HG02938 (cell line): Measurements from ENCODE around the gene VPS41.

Experiments
- ATAC-seq: cut with Tn5 transposase; IDR thresholded peaks from one replicate; pipeline ENCODE4 v1.9.1; 2021; ENCODE audit warnings: mild to moderate bottlenecking, moderate library complexity; ENCODE audit not compliant: unreplicated experiment

The VPS41 gene

DNA sequence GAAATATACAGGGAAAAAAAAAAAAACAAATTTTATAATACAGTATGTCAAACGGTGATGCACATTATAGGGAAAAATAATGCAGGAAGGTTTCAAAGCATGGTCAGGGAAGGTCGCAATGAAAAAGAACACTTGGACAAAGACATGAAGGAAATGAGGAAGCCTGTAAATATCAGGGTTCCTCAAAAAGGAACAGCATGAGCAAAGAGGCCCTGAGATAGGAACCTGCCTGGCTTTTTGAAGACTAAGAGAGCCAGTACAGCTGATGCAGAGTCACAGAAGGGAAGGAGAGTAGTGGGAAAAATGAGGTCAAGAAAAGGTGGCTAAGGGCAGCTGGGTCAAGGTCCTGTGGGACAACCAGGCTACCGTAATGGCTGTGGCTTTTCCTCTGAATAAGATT is 1.9 kb downstream of the VPS41 start:
- no peak for ATAC-seq

DNA sequence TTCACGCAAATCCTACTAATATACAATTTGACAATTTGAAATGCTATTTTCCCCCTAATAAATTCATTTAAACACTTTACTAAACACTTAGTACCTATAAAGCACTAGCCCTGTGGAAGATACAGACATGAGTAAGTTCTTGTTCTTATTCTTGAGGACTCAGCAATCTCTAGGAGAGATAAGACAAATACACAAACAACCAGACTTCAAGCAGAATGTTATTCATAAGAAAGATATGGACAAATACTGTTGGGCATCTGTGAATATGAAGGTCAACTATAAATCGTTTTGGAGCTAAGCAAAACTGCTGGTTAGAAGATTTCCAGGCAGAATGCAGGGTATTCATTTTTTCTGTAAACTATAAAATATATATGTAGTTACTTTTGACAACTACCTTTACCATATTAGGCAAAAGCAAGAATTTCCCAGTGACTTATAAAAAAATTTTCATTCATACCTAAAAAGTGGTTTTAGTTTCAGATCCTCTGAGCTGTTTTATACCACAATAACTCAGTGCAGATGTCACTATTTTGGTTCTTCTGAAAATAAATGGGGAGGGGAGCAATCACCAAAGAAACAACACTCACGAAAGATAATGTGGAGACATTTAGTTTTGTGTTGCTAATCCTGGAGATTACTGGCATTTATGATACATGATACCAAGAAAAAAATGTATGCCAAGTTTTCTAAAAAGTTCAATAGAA is 3.8 kb downstream of the VPS41 start:
- peak; percentile 41 for ATAC-seq

DNA sequence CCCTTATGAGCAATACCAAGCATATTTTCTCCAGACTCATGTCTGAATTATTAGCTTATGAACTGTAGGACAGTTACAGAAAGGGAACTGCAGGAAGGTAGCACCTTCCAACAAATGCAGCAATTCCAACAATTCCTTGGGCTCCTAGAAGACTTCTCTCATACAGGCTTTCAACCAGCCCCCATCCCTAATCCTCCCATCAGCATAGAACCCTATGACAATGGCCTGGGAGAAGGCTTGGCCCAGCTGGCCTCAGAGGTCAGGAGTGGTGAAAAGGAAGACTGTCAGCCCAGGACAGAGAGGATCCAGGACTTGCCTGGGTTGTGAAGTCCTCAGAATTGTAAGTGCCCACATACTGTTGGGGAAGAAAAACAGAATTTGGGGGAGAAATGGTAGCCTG is 5.9 kb downstream of the VPS41 start:
- ATAC-seq, result no peak

DNA sequence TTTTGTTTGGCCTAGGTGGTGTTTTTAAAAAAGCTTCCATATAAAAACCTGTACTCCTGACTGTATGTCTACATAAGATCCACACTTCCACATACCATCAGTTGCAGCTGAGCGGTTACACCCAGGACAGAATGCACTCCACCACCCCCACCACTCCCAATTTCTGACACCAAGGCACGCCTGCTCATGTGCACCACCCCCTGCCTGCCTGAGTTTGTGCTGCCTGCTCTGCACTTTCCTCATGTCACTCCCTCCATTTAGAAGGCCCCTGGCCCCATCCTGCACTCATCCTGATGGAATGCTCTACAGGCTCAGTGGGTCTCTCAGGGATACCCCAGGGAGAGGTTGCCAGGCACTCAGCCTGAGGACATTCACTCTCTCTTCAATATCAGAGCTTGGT is 6.5 kb downstream of the VPS41 start:
- ATAC-seq, result no peak

DNA sequence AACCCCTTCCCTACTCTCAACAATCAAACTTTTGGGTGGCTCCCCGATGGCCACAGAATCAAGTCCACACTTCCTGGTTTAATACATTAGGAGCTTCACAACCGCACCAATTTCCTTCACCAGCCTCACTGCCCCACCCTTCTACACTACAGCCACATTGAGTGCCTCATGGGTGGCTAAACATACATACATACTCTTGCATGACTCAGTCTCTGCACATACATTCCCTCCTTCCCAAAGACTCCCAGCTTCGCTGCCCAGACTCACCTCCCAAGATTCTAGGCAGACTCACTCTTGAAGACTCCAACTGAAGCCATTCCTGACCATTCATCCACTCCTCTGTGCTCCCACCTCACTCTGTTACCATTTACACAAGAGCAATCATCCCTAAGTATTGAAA is 15.9 kb downstream of the VPS41 start:
- no peak for ATAC-seq

DNA sequence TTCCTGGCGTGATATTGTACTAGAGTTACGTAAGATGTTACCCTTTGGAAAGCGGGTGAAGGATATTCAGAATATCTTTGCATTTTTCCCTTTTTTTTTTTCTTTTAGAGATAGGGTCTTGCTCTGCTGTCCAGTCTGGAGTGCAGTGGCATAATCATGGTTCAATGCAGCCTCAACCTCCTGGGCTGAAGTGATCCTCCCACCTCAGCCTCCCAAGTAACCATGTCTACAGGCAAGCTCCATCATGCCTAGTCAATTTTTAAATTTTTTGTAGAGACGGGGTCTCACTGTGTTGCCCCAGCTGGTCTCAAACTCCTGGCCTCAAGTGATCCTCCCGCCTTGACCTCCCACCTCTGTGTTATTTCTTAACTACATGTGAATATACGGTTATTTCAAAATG is 18.4 kb downstream of the VPS41 start:
- ATAC-seq, result no peak

DNA sequence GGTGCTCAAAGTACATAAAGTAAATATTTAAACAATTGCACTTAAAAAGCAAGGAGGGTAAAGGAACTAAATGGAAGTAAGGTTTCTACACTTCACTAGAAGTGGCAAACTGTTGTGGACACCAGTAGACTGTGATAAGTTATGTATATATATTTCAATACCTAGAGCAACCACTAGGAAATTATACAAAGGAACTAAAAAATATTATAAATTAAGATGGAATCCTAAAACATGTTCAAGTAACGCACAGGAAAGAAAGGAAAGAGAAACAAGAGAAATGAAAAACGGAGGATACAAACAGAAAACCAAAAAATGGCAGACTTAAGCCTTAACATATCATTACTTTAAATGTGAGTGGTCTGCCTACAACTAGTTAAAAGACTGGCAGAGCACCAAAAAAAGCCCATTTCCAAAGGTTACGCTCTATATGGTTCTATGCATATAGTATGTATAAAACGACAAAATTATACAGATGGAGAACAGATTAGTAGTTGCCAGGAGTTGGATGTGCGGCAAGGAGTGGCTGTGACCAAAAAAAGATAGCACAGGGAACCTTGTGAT is 19.0 kb downstream of the VPS41 start:
- ATAC-seq, result no peak

DNA sequence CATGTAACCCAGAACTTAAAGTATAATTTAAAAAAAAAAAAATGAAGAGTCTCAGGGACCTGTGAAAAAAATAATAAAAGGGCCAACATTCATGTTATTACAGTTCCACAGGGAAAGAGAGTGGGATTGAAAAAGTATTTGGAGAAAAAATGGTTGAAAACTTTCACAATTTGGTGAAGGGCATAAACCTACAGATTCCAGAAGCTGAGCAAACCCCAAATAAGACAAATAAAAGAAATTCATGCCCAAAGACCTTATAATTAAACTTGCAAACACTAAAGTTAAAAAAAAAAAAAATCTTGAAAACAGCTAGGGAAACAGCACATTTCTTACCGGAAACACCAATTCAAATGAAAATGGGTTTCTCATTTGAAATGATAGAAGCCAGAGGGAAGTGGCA is 19.9 kb downstream of the VPS41 start:
- ATAC-seq, result no peak

DNA sequence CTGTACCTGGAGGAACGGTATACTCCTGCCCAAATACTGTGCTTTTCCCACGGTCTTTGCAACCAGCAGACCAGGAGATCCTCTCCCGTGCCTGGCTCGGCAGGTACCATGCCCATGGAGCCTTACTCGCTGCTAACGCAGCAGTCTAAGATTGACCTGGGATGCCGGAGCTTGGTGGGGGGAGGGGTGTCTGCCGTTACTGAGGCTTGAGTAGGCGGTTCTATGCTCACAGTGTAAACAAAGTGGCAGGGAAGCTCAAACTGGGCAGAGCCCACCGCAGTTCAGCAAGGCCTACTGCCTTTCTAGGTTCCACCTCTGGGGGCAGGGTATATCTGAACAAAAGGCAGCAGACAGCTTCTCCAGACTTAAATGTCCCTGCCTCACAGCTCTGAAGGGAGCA is 22.7 kb downstream of the VPS41 start:
- no peak for ATAC-seq

DNA sequence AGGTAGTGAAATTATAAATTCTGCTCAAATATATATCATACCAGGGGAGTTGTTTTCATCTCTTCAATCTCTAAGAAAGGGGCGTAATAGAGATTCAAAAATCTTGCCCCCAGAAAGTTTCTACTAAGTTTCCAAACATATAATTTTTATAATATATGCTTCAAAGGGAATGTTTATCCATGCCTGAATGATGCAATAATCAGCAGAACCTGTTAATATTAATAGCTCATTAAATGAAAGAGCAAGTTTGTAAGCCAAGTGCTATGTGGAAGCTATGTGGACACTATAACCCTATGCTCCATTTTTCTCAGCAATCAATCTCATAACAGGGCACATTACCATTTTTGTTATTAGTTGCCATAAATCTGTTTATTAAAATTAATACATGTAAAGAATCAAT is 25.3 kb downstream of the VPS41 start:
- ATAC-seq, result no peak

DNA sequence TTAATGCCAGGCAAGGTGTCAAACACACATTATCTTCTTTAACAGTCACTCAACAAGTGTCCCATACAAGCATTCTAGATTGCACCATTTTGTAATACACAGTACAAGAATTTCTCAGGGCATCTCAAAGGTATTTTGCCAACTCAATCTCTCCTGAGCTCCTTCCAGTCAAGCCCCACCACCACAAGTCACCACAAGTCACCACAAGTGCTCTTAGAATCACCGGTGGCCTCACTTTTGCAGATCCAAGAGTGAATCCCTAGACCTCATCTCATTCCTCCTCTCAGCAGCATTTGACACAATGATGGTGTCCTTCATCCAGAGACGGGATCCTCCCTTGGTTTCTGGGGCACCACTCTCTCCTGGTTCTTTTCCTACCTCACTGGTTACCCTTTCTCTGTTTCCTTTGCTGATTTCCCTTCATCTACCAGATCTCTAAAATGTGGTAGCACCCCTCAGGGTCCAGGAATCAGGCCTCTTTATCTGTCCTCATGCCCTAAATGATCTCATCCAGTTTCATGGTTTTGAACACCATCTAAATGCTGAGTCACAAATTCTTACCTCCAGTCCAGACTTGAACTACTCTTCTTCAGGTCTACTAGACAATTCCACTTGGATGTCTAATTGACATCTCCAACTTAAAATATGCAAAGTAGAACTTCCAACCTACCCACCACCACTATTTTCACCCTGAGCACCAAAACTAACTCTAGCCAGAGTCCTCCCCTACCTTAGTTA is 26.9 kb downstream of the VPS41 start:
- no peak for ATAC-seq

DNA sequence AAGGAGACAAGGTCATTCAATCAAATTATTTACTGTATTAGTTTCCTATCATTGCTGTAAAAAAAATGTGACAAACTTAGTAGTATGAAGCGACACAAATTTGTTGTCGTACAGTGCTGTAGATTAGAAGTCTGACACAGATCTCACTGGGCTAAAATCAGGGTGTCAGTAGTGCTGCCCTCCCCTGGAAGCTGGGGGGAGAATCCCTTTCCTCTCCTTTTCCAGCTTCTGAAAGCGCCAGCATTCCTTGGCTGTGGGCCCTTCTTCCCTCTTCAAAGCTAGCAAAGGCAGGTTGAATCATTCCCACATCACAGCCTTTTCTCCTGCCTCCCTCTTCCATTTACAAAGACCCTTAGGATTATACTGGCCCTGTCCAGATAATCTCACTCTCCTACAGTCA is 28.0 kb downstream of the VPS41 start:
- ATAC-seq, result no peak

DNA sequence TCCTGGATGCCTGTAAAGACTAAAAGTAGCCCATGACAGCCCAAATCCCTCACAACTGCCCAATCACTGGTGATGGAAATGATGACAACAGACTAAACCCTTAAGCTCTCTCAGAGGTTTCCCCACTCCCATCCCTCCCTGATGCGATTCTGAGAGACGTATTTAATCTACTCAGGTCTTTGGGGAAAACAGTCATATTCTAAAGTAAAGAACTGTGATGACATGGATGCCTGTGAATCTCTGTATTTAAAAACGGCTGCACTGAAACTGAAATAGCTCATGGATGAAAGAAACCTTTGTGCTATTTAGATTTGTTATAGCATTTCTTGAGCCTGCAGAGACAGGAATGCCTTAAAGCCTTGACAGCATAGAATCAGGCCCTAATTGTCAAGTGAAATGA is 28.5 kb downstream of the VPS41 start:
- no peak for ATAC-seq

DNA sequence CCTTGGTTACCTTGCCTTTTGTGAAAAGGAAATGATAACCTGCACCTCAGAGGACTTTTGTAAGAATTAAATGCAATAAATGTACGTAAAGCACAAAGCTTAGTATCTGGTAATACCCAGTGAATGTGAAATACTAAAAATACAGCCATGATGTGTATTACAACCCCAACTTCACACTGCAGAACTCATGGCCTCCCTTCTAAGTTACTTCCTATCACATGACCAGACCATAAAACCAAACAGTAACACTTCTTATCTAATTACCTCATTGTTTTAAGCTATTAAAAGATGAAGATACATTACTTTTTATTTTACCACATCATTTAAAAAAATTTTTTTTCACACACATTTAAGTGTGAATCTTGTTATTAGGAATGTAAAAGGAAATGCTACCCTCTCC is 29.0 kb downstream of the VPS41 start:
- ATAC-seq, result no peak

DNA sequence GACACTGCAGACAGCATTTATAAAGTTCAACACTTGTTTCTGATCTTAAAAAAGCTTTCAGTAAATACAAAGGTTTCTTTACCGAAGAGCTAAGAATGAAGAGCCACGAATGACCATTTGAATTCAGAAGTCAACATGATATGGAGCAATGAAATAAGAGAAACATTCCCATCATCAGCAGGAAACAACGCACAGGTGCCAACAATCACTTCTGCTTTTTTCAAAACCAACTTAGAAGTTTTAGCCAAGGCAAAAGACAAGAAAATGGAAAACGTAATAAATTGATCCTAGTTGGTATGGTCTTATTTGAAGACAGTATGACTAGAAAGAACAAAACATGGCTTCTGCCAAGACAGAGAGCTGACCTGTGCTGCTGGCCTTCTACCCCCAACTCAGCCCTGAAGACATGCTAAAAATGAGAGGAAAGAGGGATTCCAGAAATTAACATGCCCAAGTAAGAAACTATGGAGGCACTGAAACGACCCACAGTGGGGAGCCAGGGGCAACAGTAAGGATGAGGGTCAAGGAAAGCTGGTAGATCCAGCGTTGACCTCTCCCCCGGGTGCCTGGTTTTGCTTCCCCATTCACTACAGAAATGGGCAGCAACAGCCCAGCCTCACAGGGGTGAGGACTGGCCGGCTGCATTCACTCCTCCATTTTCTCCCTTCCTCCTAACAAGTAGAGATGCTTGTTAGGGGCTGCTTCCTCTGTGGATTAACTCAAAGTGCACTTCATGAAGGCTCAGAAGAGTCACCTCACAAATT is 30.1 kb downstream of the VPS41 start:
- ATAC-seq, result no peak

DNA sequence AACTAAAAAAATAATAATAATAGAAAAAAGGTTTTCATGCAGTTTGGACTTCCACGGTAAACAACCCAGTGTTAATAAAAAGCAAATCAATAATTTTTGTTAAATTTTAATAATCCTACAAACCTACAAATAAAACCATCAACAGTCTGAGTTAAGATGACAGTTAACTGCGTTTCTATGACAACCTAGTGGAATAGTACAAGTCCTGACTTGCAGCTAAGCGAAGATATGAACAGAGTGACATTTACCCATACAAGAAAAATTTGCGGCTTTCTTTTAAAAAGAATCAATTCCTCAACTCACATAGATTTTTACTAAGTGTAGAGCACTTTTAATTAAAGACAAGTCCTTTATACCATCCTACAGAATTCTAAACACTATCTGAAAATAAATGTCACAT is 35.6 kb downstream of the VPS41 start:
- no peak for ATAC-seq

DNA sequence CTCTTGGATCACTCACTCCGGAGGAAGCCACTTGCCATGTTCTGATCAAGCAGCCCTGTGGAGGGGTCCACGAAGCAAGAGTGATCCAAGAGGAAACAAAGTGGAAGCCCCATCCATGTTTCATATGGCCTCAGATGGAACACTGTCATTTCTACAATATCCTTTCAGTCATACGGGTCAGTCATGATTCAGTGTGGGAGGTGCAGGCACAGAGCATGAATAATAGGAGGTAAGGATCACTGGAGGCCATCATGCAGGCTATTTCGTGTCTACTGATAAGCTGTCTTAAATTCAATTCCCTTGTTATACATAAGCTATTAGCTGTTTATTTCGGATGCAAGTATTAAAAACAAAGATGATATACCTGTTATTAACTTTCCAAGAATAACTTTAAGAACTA is 36.8 kb downstream of the VPS41 start:
- no peak for ATAC-seq

DNA sequence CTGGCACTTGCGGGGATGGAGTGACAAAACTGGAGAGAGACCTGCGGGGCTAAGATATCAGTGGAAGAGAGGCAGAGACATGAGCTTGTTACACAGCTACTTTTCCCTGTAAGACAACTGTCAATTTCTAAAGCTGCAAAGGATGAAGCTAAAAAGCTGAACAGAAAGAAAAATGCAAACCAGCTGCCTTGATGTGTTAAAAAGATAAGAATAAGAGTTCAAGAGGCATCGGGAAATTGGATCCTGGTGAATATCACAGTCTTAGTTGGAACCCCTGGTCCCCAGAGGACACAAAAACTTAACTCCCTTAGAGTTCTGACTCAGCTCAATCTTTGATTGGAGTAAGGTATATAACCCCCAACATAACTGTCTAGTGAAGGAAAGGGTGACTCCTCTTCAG is 38.8 kb downstream of the VPS41 start:
- no peak for ATAC-seq

DNA sequence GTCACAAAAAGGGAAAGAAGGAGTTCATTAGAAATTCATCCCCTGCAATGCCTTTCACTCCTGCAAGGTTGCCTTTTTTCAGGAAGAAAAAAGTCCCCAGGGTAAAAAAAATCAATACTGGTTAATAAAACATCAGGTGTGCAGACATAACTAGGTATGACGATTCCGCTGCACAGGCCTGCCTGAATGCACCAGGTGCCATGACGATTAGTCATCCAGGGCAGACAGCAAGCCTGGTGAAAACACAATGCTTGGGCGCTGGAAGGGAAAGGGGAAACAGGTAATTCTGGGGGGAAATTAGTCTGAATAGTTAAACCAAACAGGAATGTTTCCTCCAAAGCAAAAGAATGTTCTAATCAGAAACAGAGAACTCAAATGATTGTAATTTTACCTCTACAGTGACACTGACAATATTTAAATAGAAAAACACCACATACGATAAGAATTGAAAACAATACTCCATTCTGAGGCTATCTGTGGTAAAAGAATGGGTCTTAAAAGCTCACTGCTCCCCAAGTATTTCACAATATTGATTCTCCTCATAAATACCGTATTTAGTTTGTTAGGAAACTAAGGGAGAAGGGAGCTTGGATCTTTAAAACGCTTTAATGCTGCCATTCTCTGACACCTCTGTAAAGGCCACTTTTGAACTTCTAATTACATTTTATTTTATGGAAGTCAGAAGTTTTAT is 45.2 kb downstream of the VPS41 start:
- no peak for ATAC-seq

DNA sequence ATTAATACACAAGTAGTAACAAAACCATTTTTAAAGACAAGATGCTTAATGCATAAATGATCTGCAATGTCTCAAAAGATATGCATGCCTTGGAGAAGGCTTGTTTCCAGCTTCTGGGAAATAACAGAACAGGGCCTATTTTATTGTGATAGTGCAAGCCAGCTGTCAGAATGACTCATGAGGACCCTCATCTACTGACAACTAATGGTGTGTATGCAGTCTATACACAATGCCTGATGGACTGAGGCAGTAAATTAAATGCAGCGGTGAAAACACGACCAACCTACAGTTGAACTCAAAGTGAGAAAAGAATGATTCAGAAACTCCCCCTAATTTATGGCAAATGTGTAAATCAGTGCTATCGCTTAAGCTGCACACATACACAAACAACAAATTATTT is 46.3 kb downstream of the VPS41 start:
- ATAC-seq, result no peak

DNA sequence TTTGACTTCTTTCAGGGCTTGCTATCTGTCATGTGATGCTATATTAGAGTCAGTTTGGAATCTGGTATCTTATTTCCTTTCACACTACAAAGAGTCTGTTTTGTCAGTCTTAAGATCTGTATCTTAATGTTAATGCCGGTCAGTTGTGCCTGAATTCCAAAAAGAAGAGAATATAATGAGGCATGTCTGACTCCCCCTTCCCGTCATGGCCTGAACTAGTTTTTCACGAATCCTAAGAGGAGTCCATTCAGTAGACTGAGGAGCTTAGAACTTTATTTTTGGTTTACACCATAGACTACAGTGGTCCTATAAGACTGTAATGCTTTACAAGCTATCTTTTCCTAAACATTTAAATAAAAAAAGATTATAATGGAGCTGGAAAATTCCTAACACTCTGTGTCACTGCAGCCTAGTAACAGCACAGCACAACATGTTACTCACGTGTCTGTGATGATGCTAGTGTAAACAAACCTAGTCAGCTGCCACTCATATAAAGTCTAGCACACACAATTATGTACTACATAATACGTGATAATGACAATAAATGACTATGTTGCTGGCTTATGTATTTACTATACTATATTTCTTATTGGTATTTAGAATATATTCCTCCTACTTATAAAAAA is 50.6 kb downstream of the VPS41 start:
- no peak for ATAC-seq
